Measurements from ENCODE around the gene PLCB1. TPM values are rescaled to one million over a fixed set of nuclear protein-coding genes. Genes with fewer than 3 reads are reported as not detected.

Gene PLCB1
- total and polyA plus RNA-seq, 2 experiments from 2014 or later, result 14.9 to 20.7 TPM

- no peak for TF ChIP-seq ZNF462 (CRISPR knock-in tag; IDR thresholded peaks at IDR 0.05)
- TF ChIP-seq ZNF114 (CRISPR knock-in tag; IDR thresholded peaks at IDR 0.05), result no peak
These were observed 292.9 kb downstream of the PLCB1 start (continued) for GRCh38 chr20:8425016-8425415.

- Histone ChIP-seq H4K20me1 (replicated peaks; ENCODE audit: insufficient read depth) (no peaks in the 10 kb centered on the region), H3K79me2 (replicated peaks; ENCODE audit: insufficient read depth) (no peaks in the 10 kb centered on the region), H3K4me1 (ENCODE audit: insufficient read depth) (no peaks in the 10 kb centered on the region), H3K27ac (ENCODE audit: low read depth) (no peak overlapping the region), H3F3A (replicated peaks; ENCODE audit: low read depth) (no peaks in the 10 kb centered on the region), H2AFZ (no peak overlapping the region), H3K27me3 (ENCODE audit: insufficient read depth) (no peaks in the 10 kb centered on the region), H3K36me3 (ENCODE audit: insufficient read depth) (no peaks in the 10 kb centered on the region), H3K4me2 (no peak overlapping the region), H3K9me2 (ENCODE audit: insufficient read depth) (peaks cover 9% of the 10 kb centered on the region; the same call in 1 of the 2 replicates), H3K4me3 (no peak overlapping the region)
- DNase-seq (ENCODE audit: low spot score) (no peak), ATAC-seq (no peak)
- H3K27me3 Mint-ChIP-seq (ENCODE audit: insufficient read depth, low read depth, poor library complexity), result peaks cover 2% of the 10 kb centered on the region
- H3K4me3 Mint-ChIP-seq, result no peak overlapping the region
- H3K36me3 Mint-ChIP-seq (ENCODE audit: low read depth), result no peaks in the 10 kb centered on the region
- no peak overlapping the region for H3K27ac Mint-ChIP-seq
- H3K9me3 Mint-ChIP-seq, result no peaks in the 10 kb centered on the region
- H3K4me1 Mint-ChIP-seq, result no peaks in the 10 kb centered on the region
- no peak for TF ChIP-seq ZNF462 (CRISPR knock-in tag; IDR thresholded peaks at IDR 0.05)
- TF ChIP-seq STAT1 (IDR thresholded peaks at IDR 0.05; ENCODE audit: unreplicated experiment), result no peak
- TF ChIP-seq NANOG (IDR thresholded peaks at IDR 0.05; ENCODE audit: borderline replicate concordance), result no peak
- TF ChIP-seq POLR2AphosphoS5 (IDR thresholded peaks at IDR 0.05; ENCODE audit: low read depth), result no peak
- no peak for TF ChIP-seq CREB1 (CRISPR knock-in tag; IDR thresholded peaks at IDR 0.05; ENCODE audit: low read depth)
- no peak for TF ChIP-seq EZH2 (IDR thresholded peaks at IDR 0.05; ENCODE audit: low read depth, unreplicated experiment)
- no peak for TF ChIP-seq EZH2phosphoT487 (IDR thresholded peaks at IDR 0.05; ENCODE audit: unreplicated experiment)
- TF ChIP-seq ETS1 (IDR thresholded peaks at IDR 0.05), result no peak
These were observed 293.7 kb downstream of the PLCB1 start for GRCh38 chr20:8425802-8426201.
